Stimulated activated CD8-positive, alpha-beta memory T cell treated with anti-CD3 and anti-CD28 coated beads, Interleukin-12 subunit alpha, Interleukin-12 subunit beta, amount 100 ng/mL, for 1 hour (primary cell): ENCODE results near the gene PPIP5K2.
A peak's percentile ranks its signal among the peaks of the same experiment; 100 is the strongest.

ENCODE experiments used
- DNase-seq: peaks from one replicate; pipeline ENCODE4 v3.0.0-alpha.2; 2020; ENCODE audit warnings: low read depth

Gene PPIP5K2

DNA sequence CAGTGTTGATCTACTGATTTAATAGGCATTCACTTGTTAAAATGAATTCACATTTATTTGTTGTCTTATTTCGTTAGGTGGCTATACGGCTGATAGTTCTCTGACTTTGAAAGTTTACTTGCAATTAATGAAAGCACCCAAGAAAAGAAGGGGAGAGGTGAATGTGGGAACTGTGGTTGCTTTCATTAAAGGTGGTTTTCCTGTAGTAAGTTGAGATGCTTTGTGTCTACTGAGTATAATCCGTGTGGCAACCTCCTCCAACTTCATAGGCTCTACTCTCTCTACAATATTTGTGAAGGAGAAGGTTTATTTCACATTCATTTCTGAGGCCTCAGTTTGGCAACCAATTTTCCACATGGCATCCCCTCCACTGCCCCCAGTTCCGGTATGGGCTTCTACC, 125.7 kb downstream of the PPIP5K2 start:
- no peak for DNase-seq

GRCh38 chr5:103247118-103247517, 127.0 kb downstream of the PPIP5K2 start:
- no peak for DNase-seq

- no peak for DNase-seq
Measured at GRCh38 chr5:103249068-103249467, 129.0 kb downstream of the PPIP5K2 start.

- no peak for DNase-seq
Measured at GRCh38 chr5:103254921-103255320, 134.8 kb downstream of the PPIP5K2 start.

DNA sequence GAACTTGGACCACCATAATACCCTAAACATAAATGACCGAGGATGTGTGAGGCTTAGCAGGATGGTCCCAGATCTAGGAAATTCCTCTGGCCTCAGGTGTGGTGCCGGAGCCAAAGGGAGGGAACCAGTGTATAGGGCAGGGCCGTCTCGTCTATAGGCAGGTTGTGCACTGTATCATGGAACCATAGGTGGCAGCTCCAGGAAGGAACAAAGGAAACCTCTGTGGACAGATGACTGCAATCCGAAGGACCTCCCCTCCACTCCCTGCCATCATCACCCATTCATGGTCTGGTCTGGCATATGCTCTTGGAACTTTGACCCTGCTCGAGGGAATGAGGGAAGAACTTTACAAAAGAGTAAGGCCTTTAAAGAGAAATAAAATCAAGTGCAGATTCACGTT, 135.6 kb downstream of the PPIP5K2 start:
- DNase-seq = no peak

- DNase-seq = no peak
Measured at GRCh38 chr5:103256178-103256577, 136.1 kb downstream of the PPIP5K2 start.

DNA sequence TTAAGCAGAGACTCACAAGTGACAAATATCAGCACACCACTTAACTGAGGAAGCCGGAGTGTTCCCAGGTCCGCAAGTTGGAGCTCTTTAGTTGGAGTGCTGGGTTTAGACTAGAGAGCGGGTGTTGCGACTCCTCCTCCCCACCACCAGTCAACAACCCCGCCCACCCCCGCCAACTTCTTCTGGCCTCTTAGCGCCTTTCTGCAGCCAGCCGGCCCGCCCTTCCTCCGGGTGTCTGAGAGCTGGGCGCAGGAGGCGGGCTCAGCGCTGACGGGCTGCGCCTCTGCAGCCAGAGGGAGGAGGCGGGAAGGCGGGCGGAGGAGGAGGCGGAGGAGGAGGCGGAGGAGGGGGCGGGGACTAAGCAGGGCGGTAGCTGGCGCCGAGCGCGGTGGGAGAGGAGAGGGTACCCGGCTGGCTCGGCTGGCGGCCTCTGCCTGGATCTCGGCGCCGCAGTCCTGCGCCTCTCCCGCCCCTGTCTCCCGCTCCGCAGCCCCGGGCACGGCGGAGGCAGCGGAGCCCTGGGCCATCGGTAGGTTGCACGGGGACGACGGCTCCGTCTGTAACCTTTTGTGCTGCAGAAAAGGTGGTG, 138.4 kb downstream of the PPIP5K2 start, which contains the start of gene MACIR:
Gene MACIR, plus strand, starts transcription at position 396 of the 589 bp plus-strand sequence. CDS start 17,157 bp downstream, outside the sequence.
- DNase-seq = peak; percentile 87

- peak; percentile 21 for DNase-seq
Measured at GRCh38 chr5:103258957-103259704, 139.0 kb downstream of the PPIP5K2 start.

- no peak for DNase-seq
Measured at GRCh38 chr5:103259705-103260355, 139.7 kb downstream of the PPIP5K2 start.

- DNase-seq = no peak
Measured at GRCh38 chr5:103260951-103261350, 140.8 kb downstream of the PPIP5K2 start.
